Pulmonary artery endothelial cell (primary cell): ENCODE results near the gene USF3. TPM values are rescaled to one million over a fixed set of nuclear protein-coding genes. Genes with fewer than 3 reads are reported as not detected.
"Not testable (repeated sequence)": the region's sequence is repeated elsewhere in the genome, so short reads cannot be mapped to it uniquely, and the experiment has no call there.

Experiments used
- DNase-seq: peaks from one replicate; pipeline ENCODE4 v3.0.0-alpha.2; 2011; ENCODE audit warnings: low read depth, low spot score
- total RNA-seq: library from RNA; depleted of rRNA; stranded (reverse); fragments of >200 nt; gene quantifications from 2 replicates; pipeline ENCODE4 v1.2.3, GENCODE V29; 2014

Gene USF3
- total RNA-seq, 1 donor from 2014 or later, result 4.6 TPM

DNA sequence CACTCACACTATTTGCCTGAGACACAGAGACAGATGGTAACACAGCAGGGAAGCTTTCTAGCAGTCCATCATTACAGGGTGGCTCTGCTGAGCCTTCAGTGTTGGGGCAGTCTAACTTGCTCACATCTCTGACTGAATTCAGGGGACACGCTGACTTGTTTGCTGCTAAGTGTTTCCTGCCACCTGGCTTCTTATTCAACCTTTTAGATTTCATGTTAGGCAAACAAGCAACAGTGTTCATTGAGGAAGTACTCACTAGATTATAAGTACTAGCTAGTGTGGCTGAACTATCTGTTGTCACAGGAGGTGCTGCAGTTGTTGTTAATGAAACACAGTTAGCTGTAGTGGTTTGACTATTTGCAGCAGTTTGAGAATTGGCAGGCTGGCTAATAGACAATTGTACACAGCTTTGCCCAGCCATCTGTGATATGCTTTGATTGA lies 37.3 kb downstream of the USF3 start:
- DNase-seq, result no peak

DNA sequence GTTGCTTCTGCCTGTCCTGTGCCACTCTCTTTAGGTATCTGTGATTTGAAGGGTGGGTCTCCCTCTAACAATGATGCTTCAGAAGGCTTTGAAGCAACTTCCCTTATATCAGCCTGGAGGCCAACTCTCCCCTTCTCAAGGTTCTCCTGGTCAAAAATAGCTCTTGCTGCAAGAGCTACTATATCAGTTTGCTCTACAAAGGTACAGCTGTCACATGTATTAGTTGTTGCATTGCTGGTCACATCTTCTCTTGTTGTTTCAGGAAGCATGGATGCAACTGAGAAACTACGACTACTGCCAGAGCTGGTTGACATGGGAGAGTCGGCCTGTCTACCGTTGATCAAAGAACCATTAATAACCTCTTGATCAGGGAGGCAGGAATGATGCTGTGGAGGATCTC lies 38.3 kb downstream of the USF3 start:
- no peak for DNase-seq

- DNase-seq, result no peak
These were observed 41.6 kb downstream of the USF3 start for GRCh38 chr3:113654851-113655250.

GRCh38 chr3:113654310-113654709 lies 42.1 kb downstream of the USF3 start:
- DNase-seq, result no peak

GRCh38 chr3:113649174-113649845 lies 47.1 kb downstream of the USF3 start:
- no peak for DNase-seq

DNA sequence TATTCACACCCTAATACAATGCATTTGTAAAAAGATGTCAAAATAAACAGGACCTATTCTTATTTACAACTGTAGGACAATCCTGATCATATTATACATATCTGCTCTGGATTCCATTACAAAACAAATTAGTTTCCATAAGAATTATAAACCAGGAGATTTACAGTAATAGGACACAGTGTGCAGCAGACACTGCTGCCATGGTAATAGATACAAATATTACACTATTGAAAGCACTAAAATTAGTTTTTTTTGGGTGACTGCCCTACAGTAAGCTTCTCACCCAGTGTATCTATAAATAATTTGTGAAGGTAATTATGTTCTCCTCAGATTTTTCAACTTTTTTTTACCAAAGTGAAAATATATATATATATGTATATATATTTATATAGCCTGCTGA lies 47.9 kb downstream of the USF3 start:
- DNase-seq, result no peak

DNA sequence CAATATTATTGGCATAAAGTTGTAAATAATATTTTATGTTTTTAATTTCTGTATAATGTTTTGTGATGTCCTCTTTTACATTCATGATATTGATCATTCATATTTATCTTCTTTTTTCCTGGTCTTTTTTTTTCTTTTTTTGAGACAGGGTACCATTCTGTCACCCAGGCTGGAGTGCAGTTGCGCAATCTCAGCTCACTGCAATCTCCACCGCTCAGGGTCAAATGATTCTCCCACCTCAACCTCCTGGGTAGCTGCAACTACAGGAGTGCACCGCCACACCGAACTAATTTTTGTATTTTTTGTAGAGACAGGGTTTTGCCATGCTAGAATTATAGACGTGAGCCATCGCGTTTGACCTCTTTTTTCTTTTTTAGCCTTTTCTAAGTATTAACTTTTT lies 52.9 kb downstream of the USF3 start:
- no peak for DNase-seq

- no peak for DNase-seq
These were observed 57.5 kb downstream of the USF3 start for GRCh38 chr3:113638910-113639309.

GRCh38 chr3:113637756-113638155 lies 58.7 kb downstream of the USF3 start:
- no peak for DNase-seq

DNA sequence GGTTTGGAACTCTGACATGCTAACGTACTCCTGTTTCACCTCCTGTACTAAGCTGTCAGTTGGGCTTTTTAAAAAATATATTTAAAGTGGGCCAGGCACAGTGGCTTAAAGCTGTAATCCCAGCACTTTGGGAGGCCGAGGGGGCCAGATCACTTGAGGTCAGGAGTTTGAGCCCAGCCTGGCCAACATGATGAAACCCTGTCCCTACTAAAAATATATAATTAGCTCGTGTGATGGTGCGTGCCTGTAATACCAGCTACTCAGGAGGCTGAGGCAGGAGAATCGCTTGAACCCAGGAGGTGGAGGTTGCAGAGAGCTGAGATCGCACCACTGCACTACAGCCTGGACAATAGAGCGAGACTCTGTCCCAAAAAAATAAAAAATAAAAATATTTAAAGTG lies 60.4 kb downstream of the USF3 start:
- DNase-seq, result not testable (repeated sequence)

GRCh38 chr3:113634782-113635474 lies 61.5 kb downstream of the USF3 start:
- DNase-seq, result no peak

GRCh38 chr3:113631573-113631972 lies 64.9 kb downstream of the USF3 start:
- DNase-seq, result no peak

DNA sequence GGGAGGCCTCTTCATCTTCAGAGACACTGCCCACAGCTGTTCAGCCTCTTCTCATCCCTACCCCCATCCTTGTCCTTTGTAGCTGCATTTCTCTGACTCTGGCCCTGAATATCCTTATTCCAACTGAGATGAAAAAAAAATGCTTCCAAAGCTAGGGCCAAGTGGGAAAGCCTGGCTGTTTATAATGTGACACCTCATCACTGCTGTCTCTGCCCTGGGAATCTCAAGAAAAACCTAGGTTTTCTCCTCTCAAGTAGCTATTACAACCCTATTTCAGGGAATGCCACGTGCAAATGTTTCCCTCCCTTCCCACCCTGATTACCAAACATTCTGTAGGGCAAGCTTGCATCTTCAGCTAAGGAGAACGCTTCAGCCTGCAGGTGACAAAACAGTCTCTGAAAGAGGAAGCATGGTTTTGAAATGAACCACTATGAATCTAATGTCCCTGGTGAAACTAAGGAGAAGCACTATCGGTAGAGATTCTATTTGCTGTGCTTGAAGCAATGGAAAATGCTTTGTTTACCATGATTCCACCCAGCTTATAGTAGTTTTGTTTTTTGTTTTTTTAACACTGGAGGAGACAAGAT lies 65.4 kb downstream of the USF3 start:
- no peak for DNase-seq

- no peak for DNase-seq
These were observed 66.6 kb downstream of the USF3 start for GRCh38 chr3:113629584-113630421.

- no peak for DNase-seq
These were observed 67.7 kb downstream of the USF3 start for GRCh38 chr3:113628788-113629187.

DNA sequence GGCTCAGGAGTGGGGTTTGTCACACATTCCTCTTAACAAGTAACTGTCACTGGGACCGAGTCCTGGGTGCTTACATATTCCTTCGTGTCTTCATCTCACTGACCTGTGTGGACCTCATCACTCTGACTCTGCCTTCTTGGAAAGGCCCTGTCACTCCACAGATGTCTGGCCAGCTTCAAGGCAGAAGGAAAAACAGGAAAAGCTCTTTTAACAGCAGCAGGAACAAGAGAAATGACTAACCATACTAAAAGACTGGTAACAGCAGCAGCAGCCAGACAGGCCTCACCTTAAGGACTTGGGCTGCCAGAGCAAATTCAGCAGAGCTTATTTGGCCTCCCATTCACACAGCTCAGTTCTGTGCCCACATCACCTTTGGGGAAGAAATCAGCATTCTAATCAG lies 68.1 kb downstream of the USF3 start:
- DNase-seq, result peak; percentile 4

DNA sequence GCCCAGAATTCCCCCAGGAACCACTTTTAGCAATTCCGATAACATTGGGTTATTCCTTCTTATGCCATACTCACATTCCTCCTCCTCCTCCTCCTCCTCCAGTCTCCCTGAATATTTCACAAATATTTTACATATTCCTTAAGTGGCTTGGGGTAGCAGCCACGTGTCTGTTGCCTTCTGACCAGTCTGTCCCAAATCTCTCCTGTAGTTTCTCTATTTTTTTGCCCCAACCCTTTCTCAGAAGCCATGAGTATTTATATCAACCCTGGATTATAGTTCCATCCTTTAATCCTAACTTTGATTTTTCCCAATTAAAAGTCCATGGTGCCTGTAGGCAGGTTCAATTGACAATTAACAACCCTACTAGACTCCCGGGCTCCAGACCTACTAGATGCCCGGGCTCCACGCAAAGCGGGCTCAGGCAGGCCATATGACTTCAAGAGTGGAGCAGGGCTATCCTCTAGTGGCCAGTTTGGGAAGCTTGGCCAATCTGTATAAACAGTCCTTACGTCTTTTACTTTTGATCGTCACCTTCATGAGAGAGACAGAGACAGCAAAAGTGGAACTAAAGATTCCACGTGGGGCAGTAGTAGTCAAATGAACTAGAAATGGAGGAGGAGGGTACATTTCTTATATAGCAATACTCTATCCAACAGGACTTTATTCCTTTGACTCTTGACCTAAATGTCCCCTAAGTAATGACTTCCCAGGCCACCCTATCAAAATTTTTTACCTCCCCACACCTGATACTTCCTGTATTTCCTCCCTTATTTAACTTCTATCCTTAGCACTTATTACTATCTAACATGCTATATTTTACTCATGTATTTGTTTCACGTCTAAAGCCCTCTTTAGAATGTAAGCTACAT lies 69.7 kb downstream of the USF3 start:
- peak; percentile 26 for DNase-seq

DNA sequence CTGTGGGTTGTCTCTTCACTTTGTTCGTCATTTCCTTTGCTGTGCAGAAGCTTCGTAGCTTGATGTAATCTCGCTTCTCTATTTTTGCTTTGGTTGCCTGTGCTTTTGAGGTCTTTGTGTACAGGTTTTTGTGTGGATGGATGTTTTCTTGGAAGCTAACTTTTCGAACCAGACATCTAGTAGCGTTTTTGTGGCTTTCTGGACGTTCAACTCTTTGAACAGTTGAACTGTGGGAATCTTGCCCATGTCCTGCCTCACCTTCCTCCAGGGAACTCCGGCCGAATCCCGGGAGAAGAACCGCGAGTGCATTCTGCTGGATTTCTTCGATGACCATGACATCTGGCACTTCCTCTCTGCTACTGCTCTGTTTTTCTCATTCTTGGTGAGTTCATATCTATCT lies 70.6 kb downstream of the USF3 start:
- no peak for DNase-seq

DNA sequence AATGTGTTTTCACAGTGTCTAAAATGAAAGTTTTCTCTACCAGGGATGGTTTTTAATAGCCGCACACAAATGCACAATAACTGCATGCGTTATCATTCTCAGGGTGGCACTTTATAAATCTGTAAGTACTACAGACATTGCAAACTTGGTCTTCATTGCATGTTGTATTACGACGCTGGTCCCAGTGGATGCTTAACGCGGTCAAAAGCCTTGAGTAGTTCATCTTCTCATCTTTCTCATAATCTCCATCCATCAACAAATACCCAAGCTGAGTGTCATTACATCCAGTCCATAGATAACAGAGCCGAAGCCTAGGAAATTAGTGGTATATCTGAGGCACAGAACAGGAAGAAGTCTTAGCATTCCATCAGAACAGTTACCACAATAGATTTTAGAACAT lies 72.6 kb downstream of the USF3 start:
- no peak for DNase-seq

DNA sequence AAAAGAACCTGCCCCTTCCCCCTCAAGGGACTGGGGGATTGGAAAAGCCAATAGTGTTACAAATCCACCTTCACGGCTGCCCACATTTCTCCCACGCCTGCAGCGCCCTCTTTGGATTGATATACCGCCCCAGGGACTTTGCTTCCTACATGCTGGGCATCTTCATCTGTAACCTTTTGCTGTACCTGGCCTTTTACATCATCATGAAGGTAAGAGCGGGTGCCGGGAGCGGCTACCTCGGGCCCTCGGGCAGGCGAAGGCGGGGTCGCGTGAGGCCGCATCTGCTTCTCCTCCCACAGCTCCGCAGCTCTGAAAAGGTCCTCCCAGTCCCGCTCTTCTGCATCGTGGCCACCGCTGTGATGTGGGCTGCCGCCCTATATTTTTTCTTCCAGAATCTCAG lies 73.1 kb downstream of the USF3 start:
- no peak for DNase-seq

DNA sequence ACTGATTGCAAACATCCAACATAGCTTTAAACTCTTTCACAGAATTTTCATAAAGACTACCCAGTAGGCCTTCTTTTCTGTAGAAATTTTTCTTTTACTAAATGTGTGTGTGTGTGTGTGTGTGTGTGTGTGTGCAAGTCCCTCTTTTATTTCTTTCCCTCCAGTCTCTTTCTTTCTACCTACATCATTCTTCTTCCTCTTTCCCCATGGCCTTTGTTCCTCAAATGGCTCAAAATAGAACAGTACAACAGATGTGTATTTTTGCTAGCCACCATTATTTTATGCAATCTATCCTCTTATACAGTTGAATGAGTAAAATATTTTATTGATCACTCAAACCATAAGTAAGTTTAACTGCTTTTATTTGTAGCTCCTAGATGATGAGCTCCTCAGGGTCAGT lies 76.4 kb downstream of the USF3 start:
- DNase-seq, result no peak
